GM18508 (cell line): ENCODE results near the gene GZMH.
"Not testable (repeated sequence)": the region's sequence is repeated elsewhere in the genome, so short reads cannot be mapped to it uniquely, and the experiment has no call there.

Experiments
- ATAC-seq: cut with Tn5 transposase; IDR thresholded peaks from one replicate; pipeline ENCODE4 v1.9.1; 2021; ENCODE audit warnings: moderate number of reproducible peaks; ENCODE audit not compliant: insufficient read depth, unreplicated experiment

GZMH gene

DNA sequence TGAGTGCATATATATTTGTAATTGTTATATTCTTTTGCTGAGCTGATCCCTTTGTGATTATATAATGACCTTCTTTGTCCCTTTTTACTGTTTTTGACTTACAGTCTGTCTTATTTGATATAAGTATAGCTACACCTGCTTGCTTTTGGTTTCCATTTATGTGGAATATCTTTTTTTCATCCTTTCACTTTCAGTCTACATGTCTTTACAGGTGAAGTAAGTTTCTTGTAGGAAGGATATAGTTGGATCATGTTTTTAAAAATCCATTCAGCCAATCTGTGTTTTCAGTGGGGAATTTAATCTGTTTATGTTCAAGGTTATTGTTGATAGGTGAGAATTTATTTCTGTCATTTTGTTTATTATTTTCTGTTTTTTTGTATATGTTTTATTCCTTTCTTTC is 12.1 kb downstream of the GZMH start:
- no peak for ATAC-seq

GRCh38 chr14:24595073-24595808 is 14.2 kb downstream of the GZMH start:
- ATAC-seq: no peak

DNA sequence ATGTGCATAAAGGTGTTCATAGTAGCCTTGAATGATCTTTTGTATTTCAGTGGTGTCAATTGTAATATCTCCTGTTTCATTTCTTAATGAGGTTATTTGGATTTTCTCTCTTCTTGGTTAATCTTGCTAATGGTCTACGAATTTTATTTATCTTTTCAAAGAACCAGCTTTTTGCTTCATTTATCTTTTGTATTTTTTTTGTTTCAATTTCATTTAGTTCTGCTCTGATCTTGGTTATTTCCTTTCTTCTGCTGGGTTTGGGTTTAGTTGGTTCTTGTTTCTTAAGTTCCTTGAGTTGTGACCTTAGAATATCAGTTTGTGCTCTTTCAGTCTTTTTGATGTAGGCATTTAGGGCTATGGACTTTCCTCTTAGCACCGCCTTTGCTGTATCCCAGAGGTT is 18.5 kb downstream of the GZMH start:
- ATAC-seq: not testable (repeated sequence)

DNA sequence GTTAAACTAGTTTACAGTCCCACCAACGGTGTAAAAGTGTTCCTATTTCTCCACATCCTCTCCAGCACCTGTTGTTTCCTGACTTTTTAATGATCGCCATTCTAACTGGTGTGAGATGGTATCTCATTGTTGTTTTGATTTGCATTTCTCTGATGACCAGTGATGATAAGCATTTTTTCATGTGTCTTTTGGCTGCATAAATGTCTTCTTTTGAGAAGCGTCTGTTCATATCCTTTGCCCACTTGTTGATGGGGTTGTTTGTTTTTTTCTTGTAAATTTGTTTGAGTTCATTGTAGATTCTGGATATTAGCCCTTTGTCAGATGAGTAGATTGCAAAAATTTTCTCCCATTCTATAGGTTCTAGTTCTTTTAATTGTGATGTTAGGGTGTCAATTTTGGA is 25.1 kb downstream of the GZMH start:
- ATAC-seq: not testable (repeated sequence)

- ATAC-seq: no peak
These were observed 30.9 kb downstream of the GZMH start for GRCh38 chr14:24578558-24578957.

GRCh38 chr14:24576771-24577170 is 32.7 kb downstream of the GZMH start:
- ATAC-seq: no peak

- ATAC-seq: no peak
These were observed 33.3 kb downstream of the GZMH start, which contains the start of gene CTSG for GRCh38 chr14:24576182-24576581. TSS of gene CTSG (minus strand) at chr14:24576250. CDS start at chr14:24576223, 27 bp downstream.

- ATAC-seq: no peak
These were observed 35.2 kb downstream of the GZMH start for GRCh38 chr14:24574206-24574774.

DNA sequence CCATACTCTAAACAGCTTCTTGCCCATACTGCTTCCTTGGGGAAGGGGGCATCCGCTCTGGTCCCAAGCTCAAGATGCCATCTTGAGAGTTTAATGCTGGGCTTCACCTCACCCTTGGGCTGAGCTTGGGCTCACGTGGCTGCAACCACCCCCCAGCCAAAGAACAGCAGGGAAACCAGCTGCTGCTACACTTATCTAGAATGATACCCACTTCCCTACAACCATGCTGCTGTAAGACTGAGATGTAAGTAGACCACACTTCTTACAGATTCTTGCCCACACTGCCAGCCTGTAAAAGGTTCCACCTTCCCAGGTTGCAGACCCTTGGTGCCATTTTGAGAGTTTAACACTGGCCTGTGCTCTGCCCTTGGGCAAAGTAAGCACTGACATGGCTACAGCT is 43.2 kb downstream of the GZMH start:
- ATAC-seq: no peak

DNA sequence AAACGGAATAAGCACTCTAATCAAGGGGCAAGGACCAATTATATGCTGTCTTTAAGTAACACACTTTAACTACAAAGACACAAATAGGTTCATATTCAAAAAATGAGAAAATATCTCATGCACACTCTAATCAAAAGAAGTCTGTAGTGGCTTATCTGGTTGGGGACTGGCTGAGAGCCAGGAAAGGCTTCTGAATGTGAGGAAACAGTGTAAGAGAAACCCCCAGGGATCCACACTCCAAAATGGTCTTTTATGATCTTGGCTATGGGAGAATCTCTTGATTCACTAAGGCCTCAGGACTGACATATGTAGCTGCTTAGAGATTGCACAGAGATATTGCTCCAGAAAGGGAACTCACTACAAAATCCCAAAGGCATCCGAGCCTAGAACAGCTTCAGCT is 43.7 kb downstream of the GZMH start:
- no peak for ATAC-seq

GRCh38 chr14:24563505-24563904 is 46.0 kb downstream of the GZMH start:
- no peak for ATAC-seq

GRCh38 chr14:24556756-24557155 is 52.7 kb downstream of the GZMH start:
- no peak for ATAC-seq
